Uterus (tissue), 2 donors: ENCODE data around the gene DST.

Experiments used
- CTCF ChIP-seq, 4 experiments: fragments of 200-600 bp in 2 of 4; fragments of 450-650 bp in 2 of 4; sonication (generic) in 2 of 4; IDR thresholded peaks; one replicate each; pipeline ENCODE4 v1.5.1; 2016 to 2019; ENCODE audit warnings: antibody characterized with exemption in 4 of 4, mild to moderate bottlenecking in 2 of 4, moderate library complexity in 1 of 4
- POLR2A ChIP-seq, 2 donors: fragments of 450-650 bp; IDR thresholded peaks; one replicate each; pipeline ENCODE4 v1.6.1; 2016; ENCODE audit warnings: antibody characterized with exemption in 2 of 2, mild to moderate bottlenecking in 1 of 2, moderate library complexity in 1 of 2

DNA sequence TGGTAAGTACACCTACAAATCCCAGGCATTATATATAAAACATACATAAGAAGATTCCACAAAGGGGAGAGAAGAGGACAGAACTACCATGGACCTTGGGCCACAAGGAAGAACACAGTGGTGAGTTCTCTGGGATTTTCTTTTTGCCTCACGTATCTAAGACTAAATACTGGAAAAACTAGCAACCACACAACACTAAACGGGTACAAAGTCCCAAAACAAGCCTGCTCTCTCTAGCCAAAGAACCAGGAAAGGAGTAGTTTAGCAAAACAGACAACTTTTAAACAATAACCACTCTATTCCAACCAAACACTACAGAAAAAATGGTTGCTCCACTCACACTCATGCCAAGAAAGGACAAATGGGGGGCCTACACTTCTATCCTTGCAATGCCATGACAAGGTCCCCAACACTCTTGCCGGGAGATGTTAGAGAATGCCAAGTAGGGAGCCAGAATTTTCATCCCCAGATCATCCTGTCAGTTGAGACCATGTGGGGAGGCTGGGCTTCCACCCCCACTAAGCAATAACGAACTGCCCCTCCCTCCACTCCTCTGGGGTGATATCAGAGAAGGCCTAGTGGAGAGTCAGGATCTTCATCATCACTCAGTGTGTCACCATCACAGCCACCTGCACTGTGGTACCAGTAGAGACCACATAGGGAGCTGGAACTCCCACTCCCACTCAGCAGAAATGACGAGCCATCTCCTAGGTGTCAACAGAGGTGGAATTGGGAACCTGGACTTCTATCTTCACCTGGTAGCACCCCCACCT is 123.5 kb downstream of the DST start:
- TF ChIP-seq CTCF (IDR thresholded peaks at IDR 0.05) (no peak), POLR2A (IDR thresholded peaks at IDR 0.05) (no peak)
